Heart left ventricle (tissue), 16 donors: ENCODE data around the gene DPH6. TPM values are rescaled to one million over a fixed set of nuclear protein-coding genes. Genes with fewer than 3 reads are reported as not detected.
"Not testable (repeated sequence)": the region's sequence is repeated elsewhere in the genome, so short reads cannot be mapped to it uniquely, and the experiment has no call there.

ENCODE experiments used
- ATAC-seq, 4 donors: fragments of 200-7000 bp; cut with Tn5 transposase; one replicate each; pipeline ENCODE4 v1.9.1; 2020 to 2022; ENCODE audit warnings: moderate library complexity in 4 of 4, mild to moderate bottlenecking in 3 of 4, moderate number of reproducible peaks in 1 of 4
- DNase-seq, 5 donors: peaks; one replicate each; pipeline ENCODE4 v3.0.0-alpha.2; 2020
- H3K27ac ChIP-seq, 12 donors: fragments of 200-600 bp; sonication (generic) in 4 of 12; one replicate each; pipeline versions ENCODE4 v1.5.0 to v1.8.0; 2016 to 2022; ENCODE audit warnings: mild to moderate bottlenecking in 2 of 12
- H3K27me3 ChIP-seq, 9 donors: fragments of 200-600 bp; sonication (generic) in 2 of 9; one replicate each; pipeline versions ENCODE4 v1.5.1 to v1.8.0; 2016 to 2022; ENCODE audit warnings: mild to moderate bottlenecking in 3 of 9
- H3K36me3 ChIP-seq, 9 donors: fragments of 200-600 bp; sonication (generic) in 2 of 9; one replicate each; pipeline versions ENCODE4 v1.5.0 to v1.8.0; 2018 to 2022; ENCODE audit warnings: mild to moderate bottlenecking in 2 of 9
- H3K4me1 ChIP-seq, 12 donors: fragments of 200-600 bp; sonication (generic) in 4 of 12; one replicate each; pipeline versions ENCODE4 v1.5.0 to v1.8.0; 2016 to 2022; ENCODE audit warnings: mild to moderate bottlenecking in 3 of 12
- H3K4me3 ChIP-seq, 12 donors: fragments of 200-600 bp; sonication (generic) in 4 of 12; one replicate each; pipeline versions ENCODE4 v1.5.0 to v1.8.0; 2017 to 2022; ENCODE audit warnings: mild to moderate bottlenecking in 9 of 12, moderate library complexity in 4 of 12
- H3K9me3 ChIP-seq, 12 donors: fragments of 200-600 bp; sonication (generic) in 4 of 12; one replicate each; pipeline versions ENCODE4 v1.5.0 to v1.8.0; 2016 to 2022; ENCODE audit warnings: mild to moderate bottlenecking in 1 of 12
- POLR2A ChIP-seq, 2 donors: fragments of 450-650 bp; IDR thresholded peaks; one replicate each; pipeline ENCODE4 v1.6.1; 2017; ENCODE audit warnings: antibody characterized with exemption in 2 of 2, mild to moderate bottlenecking in 2 of 2, moderate library complexity in 2 of 2
- WGBS, 4 donors: extraction: QIAGEN DNeasy Blood & Tissue Kit in 2 of 4; methylation state at CpG; one replicate each; pipeline versions ENCODE4 v1.1.5 to v1.1.7; 2013 to 2018; 5-methylcytosine and 5-hydroxymethylcytosine counted together
- intact Hi-C, 10 donors: fragments of 100-400 bp; cut with DNase I; formaldehyde crosslinking; loops; one replicate each; pipeline versions ENCODE4 v1.11.1 to v1.14.2; 2022
- polyA plus RNA-seq, 2 donors: library from polyadenylated mRNA; stranded (reverse); fragments of 200-250 nt; gene quantifications; one replicate each; pipeline ENCODE4 v1.2.3, GENCODE V29; 2013
- total RNA-seq, 9 donors: library from RNA; depleted of rRNA in 2 of 9; stranded (reverse); fragments of >200 nt in 2 of 9; fragmentation: NEBNext Ultra II Directional in 3 of 9; extraction: Animal tissue kit (Norgen Biotek cat#: 25700) in 3 of 9; gene quantifications; one replicate each; pipeline versions ENCODE4 v1.1.0 to v1.2.4, GENCODE V29; 2016 to 2023
- TF ChIP-seq, protein P1 (sequence below), 12 donors: fragments of 200-600 bp; sonication (generic) in 4 of 12; IDR thresholded peaks; one replicate each; pipeline versions ENCODE4 v1.5.0 to v1.8.0; 2018 to 2022; ENCODE audit warnings: antibody characterized with exemption in 12 of 12, mild to moderate bottlenecking in 5 of 12
- donor health status: ischemic (EF 13 %, LVEDD 7.1; RV severe dilation, severe dysfunction).
- donor health status: healthy with polysubstance abuse.
- donor health status: DM: no; HTN: yes; CAD: no.
- donor health status: DM: no; HTN: no; CAD: no.
- donor health status: ischemic (EF 25% LVEDD 6.9; RV normal size, moderate dysfunction).
- donor health status: ischemic (EF 25% LVEDD 5.7; RV mildly dilated, moderate dysfunction).
- donor health status: healthy.
- donor health status: DM: yes; HTN: yes; CAD: no.
- donor health status: ischemic (EF 35%, LVEDD 5.7; RV mildly dilated, moderate dysfunction).
- donor health status: nonischemic (EF 11% LVEDD 7.7; RV severe dilation, severe dysfunction).
- donor health status: DM: yes; HTN: yes; CAD: no.
- donor health status: PGD.
- donor health status: ischemic (EF 29% LVEDD 5.4; RV normal size, mild dysfunction).
- donor health status: nonischemic (EF 23%, LVEDD 6.1; RV moderate dilation, normal function).

The DPH6 gene
- total and polyA plus RNA-seq, 11 donors: 5.9 to 24.8 (median 15.7) TPM

DNA sequence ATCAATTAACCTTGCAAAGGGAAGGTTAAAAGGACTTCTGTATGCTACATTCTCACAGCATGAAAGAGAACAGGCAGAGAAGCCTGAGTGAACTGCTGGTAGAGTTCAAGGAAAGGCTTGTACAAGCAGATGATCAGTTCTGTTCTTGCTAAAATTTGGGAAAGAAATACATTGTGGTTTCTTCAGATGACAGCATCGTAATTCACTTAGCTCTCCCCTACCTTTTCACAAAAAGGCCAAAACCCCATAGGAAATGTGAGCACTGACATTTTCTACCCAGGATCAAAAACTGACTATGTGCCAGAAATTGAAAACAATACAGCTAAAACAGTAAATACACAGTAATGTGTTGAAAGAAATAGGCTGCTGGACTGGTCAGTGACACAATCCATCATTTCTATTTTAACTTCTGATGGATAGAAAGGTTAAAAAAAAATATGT, 216.4 kb downstream of the DPH6 start:
- H3K9me3 ChIP-seq: peaks cover 0 to 5% (median 0%) of the 10 kb centered on the region in 12 donors
- intact Hi-C loops: no loop called here
- H3K27me3 ChIP-seq: no peaks in the 10 kb centered on the region
- H3K4me1 ChIP-seq: no peaks in the 10 kb centered on the region
- H3K27ac ChIP-seq: no peak overlapping the region
- TF ChIP-seq, protein P1, sequence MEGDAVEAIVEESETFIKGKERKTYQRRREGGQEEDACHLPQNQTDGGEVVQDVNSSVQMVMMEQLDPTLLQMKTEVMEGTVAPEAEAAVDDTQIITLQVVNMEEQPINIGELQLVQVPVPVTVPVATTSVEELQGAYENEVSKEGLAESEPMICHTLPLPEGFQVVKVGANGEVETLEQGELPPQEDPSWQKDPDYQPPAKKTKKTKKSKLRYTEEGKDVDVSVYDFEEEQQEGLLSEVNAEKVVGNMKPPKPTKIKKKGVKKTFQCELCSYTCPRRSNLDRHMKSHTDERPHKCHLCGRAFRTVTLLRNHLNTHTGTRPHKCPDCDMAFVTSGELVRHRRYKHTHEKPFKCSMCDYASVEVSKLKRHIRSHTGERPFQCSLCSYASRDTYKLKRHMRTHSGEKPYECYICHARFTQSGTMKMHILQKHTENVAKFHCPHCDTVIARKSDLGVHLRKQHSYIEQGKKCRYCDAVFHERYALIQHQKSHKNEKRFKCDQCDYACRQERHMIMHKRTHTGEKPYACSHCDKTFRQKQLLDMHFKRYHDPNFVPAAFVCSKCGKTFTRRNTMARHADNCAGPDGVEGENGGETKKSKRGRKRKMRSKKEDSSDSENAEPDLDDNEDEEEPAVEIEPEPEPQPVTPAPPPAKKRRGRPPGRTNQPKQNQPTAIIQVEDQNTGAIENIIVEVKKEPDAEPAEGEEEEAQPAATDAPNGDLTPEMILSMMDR (IDR thresholded peaks at IDR 0.05): no peak
- TF ChIP-seq POLR2A (IDR thresholded peaks at IDR 0.05): no peak
- H3K36me3 ChIP-seq: no peaks in the 10 kb centered on the region
- DNase-seq: no peak
- WGBS, 4 donors: 79 to 89% (median 86%) methylated on average over 1 of the region's 1 CpG
- ATAC-seq: no peak
- no peak overlapping the region for H3K4me3 ChIP-seq

DNA sequence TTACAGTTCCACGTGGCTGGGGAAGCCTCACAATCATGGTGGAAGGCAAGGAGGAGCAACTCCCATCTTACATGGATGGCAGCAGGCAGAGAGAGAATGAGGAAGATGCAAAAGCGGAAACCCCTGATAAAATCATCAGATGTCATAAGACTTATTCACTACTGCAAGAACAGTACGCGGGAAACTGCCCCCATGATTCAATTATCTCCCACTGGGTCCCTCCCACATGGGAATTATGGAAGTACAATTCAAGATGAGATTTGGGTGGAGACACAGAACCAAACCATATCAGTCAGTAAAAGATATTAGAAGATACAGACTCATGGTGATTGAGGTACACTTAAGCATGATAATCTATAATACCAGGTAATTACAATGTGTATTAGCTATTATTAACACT, 217.1 kb downstream of the DPH6 start:
- ATAC-seq, H3K27me3 ChIP-seq, H3K36me3 ChIP-seq, DNase-seq, H3K4me1 ChIP-seq, H3K9me3 ChIP-seq, H3K4me3 ChIP-seq, H3K27ac ChIP-seq, intact Hi-C loops: not testable (repeated sequence)
- 82 to 90% (median 87%) methylated on average over 4 of the region's 4 CpGs for WGBS, 4 donors

DNA sequence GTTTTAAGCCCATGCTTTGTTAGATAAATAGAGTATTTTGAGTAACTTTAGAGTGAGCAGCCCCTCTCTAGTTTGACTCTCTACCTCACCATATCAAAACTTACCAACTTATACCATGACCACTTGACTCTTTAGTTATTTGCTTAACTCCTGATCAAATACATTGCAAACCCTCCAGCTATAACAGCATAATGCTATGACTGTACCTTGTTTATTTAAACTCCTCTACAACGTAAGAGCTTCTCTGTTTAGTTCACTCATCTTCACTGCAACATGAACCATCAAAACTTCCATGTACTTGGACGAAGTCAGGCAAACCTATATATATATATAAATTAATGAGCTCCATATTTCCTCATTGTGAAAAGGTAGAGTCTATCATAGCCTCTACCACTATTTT, 218.2 kb downstream of the DPH6 start:
- H3K4me1 ChIP-seq: no peaks in the 10 kb centered on the region
- no peaks in the 10 kb centered on the region for H3K27me3 ChIP-seq
- no peaks in the 10 kb centered on the region for H3K36me3 ChIP-seq
- no peaks in the 10 kb centered on the region for H3K9me3 ChIP-seq
- 92 to 98% (median 97%) methylated on average over 2 of the region's 2 CpGs for WGBS, 4 donors
- TF ChIP-seq, protein P1 (IDR thresholded peaks at IDR 0.05): no peak
- TF ChIP-seq POLR2A (IDR thresholded peaks at IDR 0.05): no peak
- ATAC-seq (no peak), DNase-seq (no peak)
- no peak overlapping the region for H3K27ac ChIP-seq
- intact Hi-C loops: no loop called here
- no peak overlapping the region for H3K4me3 ChIP-seq

DNA sequence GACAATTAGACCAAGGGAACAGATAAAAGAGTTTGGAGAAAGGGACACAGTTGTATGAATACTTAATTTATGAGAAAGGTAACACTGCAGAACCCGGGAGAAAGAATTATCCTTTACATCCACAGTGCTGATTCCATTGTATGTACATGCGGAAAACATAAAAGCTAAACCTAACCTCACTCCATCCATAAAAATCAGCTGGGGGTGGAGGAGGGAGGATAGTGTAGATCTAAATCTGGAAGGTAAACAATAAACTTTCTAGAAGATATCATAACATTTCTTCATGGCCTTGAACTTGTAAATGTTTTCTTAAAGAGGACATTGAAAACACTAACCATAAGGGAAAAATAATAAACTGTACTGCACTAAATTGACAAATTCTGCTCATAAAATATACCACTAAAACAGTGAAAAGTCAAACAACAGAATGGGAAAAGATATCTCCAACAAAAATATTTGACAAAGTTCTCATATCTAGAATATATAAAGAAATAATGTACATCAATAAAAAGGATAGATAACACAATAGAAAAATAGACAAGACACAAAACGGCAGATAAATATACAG, 220.5 kb downstream of the DPH6 start:
- no peak for ATAC-seq
- Histone ChIP-seq H3K4me3 (no peak overlapping the region), H3K9me3 (no peaks in the 10 kb centered on the region), H3K27ac (no peak overlapping the region), H3K36me3 (no peaks in the 10 kb centered on the region), H3K27me3 (no peaks in the 10 kb centered on the region), H3K4me1 (no peaks in the 10 kb centered on the region)
- DNase-seq: no peak
- intact Hi-C loops: no loop called here
- WGBS, 4 donors: 88 to 94% (median 90%) methylated on average over 3 of the region's 3 CpGs
- TF ChIP-seq POLR2A (IDR thresholded peaks at IDR 0.05): no peak
- TF ChIP-seq, protein P1 (IDR thresholded peaks at IDR 0.05): no peak

DNA sequence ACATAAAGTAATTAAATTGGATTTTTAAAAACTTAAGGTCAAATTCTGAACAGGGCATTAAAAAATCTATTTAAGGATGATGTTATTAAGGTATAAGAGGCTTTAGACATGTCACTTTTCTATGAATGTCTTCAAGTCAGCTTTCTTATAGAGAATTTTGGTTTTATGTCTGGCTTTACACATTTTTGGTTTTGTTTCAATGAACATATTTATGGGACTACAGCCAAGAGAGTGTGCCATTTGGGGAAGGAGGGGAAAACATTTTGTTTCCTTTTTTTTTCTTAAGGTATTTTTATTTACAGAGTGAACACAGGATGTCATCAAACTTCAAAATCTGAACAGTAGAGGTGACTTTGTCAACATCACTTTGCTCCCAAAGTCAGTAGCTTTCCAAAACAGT, 222.8 kb downstream of the DPH6 start:
- Histone ChIP-seq H3K4me3 (no peak overlapping the region), H3K36me3 (no peaks in the 10 kb centered on the region), H3K27me3 (no peaks in the 10 kb centered on the region), H3K4me1 (no peaks in the 10 kb centered on the region), H3K9me3 (no peaks in the 10 kb centered on the region), H3K27ac (no peak overlapping the region)
- ATAC-seq: no peak
- no peak for TF ChIP-seq POLR2A (IDR thresholded peaks at IDR 0.05)
- TF ChIP-seq, protein P1 (IDR thresholded peaks at IDR 0.05): no peak
- intact Hi-C loops: no loop called here
- DNase-seq: no peak
